Measurements from ENCODE around the gene ATP7B. TPM values are rescaled to one million over a fixed set of nuclear protein-coding genes. Genes with fewer than 3 reads are reported as not detected.

ATP7B gene
- total and polyA plus RNA-seq, 7 donors: 0.60 to 8.1 (median 5.0) TPM

- H3K4me3 ChIP-seq: no peak overlapping the region
- peaks cover 0 to 21% (median 4%) of the 10 kb centered on the region in 4 donors for H3K36me3 ChIP-seq
- intact Hi-C loops (cut with DNase I): no loop called here
- no peak for DNase-seq
- H3K4me1 ChIP-seq: no peaks in the 10 kb centered on the region
- no peaks in the 10 kb centered on the region for H3K27me3 ChIP-seq
- peaks cover 0 to 2% (median 0%) of the 10 kb centered on the region in 4 donors for H3K9me3 ChIP-seq
- 60 to 87% methylated on average over 4 of the region's 4 CpGs for WGBS, 2 donors
- TF ChIP-seq POLR2A (IDR thresholded peaks at IDR 0.05): no peak
- H3K27ac ChIP-seq: no peak overlapping the region
These were observed 18.3 kb upstream of the ATP7B start for GRCh38 chr13:52029569-52029968.

GRCh38 chr13:52027832-52028231, 16.6 kb upstream of the ATP7B start:
- DNase-seq: no peak
- 95 to 99% methylated on average over 1 of the region's 1 CpG for WGBS, 2 donors
- intact Hi-C loops (cut with DNase I): no loop called here

GRCh38 chr13:52026246-52026626, 15.0 kb upstream of the ATP7B start:
- H3K36me3 ChIP-seq: peaks cover 0 to 52% (median 6%) of the 10 kb centered on the region in 4 donors
- no peak overlapping the region for H3K27ac ChIP-seq
- H3K4me3 ChIP-seq: no peak overlapping the region
- no peak for DNase-seq
- H3K27me3 ChIP-seq: no peaks in the 10 kb centered on the region
- TF ChIP-seq CTCF (IDR thresholded peaks at IDR 0.05) (no peak), POLR2A (IDR thresholded peaks at IDR 0.05) (no peak), EP300 (IDR thresholded peaks at IDR 0.05) (no peak), POLR2AphosphoS5 (IDR thresholded peaks at IDR 0.05) (no peak)
- WGBS, 2 donors: 94 to 96% methylated on average over 3 of the region's 3 CpGs
- no peaks in the 10 kb centered on the region for H3K4me1 ChIP-seq
- intact Hi-C loops (cut with DNase I): no loop called here
- peaks cover 0 to 2% (median 0%) of the 10 kb centered on the region in 4 donors for H3K9me3 ChIP-seq

More at GRCh38 chr13:52027832-52028231, 16.6 kb upstream of the ATP7B start:
- Histone ChIP-seq H3K27me3 (no peaks in the 10 kb centered on the region), H3K27ac (no peak overlapping the region), H3K9me3 (peaks cover 0 to 2% (median 0%) of the 10 kb centered on the region in 4 donors), H3K36me3 (peaks cover 0 to 38% (median 6%) of the 10 kb centered on the region in 4 donors), H3K4me3 (no peak overlapping the region), H3K4me1 (no peaks in the 10 kb centered on the region)
- no peak for TF ChIP-seq POLR2AphosphoS5 (IDR thresholded peaks at IDR 0.05)
- TF ChIP-seq CTCF (IDR thresholded peaks at IDR 0.05): no peak
- TF ChIP-seq POLR2A (IDR thresholded peaks at IDR 0.05): no peak
- no peak for TF ChIP-seq EP300 (IDR thresholded peaks at IDR 0.05)

GRCh38 chr13:52025475-52026245, 14.4 kb upstream of the ATP7B start:
- intact Hi-C loops (cut with DNase I): no loop called here
- DNase-seq: no peak

More at GRCh38 chr13:52025475-52026245, 14.4 kb upstream of the ATP7B start:
- 92 to 96% methylated on average over 8 of the region's 8 CpGs for WGBS, 2 donors
- TF ChIP-seq EP300 (IDR thresholded peaks at IDR 0.05): no peak
- no peak for TF ChIP-seq POLR2AphosphoS5 (IDR thresholded peaks at IDR 0.05)
- TF ChIP-seq CTCF (IDR thresholded peaks at IDR 0.05): no peak
- no peak for TF ChIP-seq POLR2A (IDR thresholded peaks at IDR 0.05)
- Histone ChIP-seq H3K27me3 (no peaks in the 10 kb centered on the region), H3K9me3 (peaks cover 0 to 2% (median 0%) of the 10 kb centered on the region in 4 donors), H3K27ac (no peak overlapping the region), H3K4me3 (no peak overlapping the region), H3K36me3 (peaks cover 0 to 58% (median 6%) of the 10 kb centered on the region in 4 donors), H3K4me1 (no peaks in the 10 kb centered on the region)
